CD4-positive, alpha-beta T cell treated with Interleukin-15 for 1 hour (primary cell): ENCODE measurements around the gene ALDH3B2.
"Not testable (repeated sequence)": the region's sequence is repeated elsewhere in the genome, so short reads cannot be mapped to it uniquely, and the experiment has no call there.

ENCODE experiments used
- DNase-seq: peaks from one replicate; pipeline ENCODE4 v3.0.0-alpha.2; 2020

The ALDH3B2 gene

DNA sequence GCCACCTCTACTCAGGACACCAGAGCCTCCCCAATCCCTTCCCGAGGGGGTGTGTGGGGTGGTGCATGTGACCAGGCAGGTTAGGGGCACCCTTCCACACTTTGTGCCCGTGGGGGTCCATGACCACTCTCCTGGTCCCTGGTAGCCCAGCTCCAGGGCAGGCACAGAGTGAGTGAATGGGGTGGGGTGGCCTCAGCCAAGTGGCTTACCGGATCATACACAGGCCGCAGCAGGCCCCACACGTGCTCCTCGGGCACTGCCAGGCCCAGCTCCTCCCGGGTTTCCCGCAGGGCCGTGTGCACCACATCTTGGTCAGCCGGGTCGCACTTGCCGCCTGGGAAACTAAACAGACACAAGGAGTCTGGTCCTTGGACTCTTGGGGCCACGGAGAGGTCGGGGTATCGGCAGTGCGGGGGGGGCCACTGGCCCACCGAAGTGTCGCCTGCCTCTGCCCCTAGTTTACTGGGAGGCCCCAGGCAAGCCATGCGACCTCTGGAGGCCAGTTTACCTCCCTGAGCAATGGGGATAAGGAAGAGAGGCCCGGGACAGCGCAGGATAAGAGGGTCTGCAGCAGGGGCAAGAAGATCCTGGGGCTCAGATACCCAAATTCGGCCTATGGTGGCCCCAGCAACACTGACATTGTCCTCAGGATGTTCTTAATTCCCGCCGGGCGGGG, 45.6 kb downstream of the ALDH3B2 start:
- DNase-seq: no peak

DNA sequence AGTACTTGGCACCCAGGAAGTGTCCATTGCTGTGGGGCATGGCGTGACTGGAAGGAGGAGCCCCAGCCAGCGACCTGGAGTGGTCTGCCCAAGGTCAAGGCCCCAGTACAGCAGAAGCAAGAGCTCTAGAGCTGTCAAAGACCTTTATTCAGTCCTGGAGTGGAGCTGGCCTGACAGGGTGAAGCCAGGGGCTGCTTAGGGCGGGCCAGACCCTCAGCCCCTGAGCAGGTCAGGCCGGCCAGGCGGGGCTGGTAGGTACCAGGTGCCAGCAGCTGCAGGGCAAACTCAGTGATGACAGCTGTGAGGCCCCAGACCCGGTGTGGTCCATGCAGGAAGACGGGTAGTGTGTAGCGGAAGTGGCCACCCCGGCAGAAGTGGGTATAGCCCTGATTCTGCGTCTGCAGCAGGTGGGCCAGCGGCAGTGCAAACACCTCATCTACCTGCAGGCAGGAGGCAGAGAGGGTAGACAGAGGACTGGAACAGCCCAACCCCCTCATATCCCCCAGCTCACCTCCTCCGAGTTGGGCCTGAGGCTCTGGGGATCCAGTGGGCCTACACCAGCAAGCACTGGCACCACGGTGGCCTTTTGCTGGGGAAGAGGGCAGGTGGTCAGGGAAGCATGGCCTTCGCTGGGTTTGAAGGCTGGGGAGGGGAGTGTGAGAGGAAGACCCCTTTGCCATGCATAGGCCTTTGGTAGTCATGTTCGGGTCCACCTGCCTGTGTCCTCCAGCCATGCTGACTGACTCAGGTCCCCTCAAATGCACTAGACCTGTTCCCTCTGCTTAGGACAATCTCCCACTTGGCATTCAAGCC, 46.4 kb downstream of the ALDH3B2 start:
- no peak for DNase-seq

DNA sequence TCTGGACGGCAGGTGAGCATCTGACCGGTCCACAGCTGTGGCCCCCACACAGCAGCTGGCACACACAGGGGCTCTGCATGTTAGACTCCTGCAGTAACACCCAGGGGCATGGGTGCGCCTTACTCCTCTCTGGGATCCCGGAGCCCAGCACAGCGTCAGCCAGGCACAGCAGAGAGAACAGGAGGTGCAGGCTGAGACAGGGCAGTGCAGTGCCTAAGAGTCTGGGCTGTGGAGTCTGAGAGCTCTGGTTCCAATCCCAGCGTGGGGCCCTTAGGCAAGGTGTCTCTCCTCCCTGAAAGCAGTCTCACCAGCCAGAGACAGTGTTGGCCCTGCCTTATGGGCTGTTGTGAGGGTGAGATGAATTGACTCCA, 47.0 kb downstream of the ALDH3B2 start:
- no peak for DNase-seq

DNA sequence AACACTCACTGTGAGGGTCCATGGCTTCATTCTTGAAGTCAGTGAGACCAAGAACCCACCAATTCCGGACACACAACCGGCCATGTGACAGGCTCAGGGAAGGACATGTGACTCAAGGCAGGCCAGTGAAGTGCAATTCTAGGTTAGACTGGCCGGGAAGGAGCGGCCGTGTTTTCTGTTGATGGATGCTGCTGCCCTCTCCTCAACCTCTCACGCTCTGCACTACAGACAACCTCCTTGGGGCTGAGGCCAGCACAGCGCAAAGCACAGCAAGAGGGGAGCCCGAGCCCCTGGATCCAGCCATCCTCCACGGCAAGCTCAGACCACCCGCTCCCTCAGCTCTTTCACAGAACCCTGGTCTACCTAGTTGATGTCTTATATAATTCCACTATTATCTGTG, 47.5 kb downstream of the ALDH3B2 start:
- no peak for DNase-seq

DNA sequence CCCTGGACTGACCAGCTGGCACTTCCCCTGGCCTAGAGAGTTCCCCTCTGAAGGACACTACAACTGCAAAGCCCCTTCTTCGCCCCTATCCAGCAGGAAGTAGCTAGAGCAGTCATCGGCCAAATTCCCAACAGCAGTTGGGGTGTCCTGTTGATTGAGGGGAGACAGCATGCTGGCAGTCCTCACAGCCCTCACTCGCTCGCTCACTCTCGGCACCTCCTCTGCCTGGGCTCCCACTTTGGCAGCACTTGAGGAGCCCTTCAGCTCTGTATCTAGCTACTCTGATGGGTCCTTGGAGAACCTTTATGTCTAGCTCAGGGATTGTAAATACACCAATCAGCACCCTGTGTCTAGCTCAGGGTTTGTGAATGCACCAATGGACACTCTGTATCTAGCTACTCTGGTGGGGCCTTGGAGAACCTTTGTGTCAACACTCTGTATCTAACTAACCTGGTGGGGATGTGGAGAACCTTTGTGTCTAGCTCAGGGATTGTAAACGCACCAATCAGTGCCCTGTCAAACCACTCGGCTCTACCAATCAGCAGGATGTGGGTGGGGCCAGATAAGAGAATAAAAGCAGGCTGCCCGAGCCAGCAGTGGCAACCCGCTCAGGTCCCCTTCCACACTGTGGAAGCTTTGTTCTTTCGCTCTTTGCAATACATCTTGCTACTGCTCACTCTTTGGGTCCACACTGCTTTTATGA, 48.1 kb downstream of the ALDH3B2 start:
- not testable (repeated sequence) for DNase-seq

DNA sequence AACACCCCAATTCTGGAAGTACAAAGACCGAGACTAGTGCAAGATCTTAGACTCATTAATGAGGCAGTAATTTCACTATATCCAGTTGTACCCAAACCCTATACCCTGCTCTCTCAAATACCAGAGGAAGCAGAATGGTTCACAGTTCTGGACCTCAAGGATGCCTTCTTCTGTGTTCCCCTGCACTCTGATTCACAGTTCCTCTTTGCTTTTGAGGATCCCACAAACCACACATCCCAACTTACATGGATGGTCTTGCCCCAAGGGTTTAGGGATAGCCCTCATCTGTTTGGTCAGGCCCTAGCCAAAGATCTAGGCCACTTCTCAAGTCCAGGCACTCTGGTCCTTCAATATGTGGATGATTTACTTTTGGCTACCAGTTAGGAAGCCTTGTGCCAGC, 50.6 kb downstream of the ALDH3B2 start:
- DNase-seq: not testable (repeated sequence)

DNA sequence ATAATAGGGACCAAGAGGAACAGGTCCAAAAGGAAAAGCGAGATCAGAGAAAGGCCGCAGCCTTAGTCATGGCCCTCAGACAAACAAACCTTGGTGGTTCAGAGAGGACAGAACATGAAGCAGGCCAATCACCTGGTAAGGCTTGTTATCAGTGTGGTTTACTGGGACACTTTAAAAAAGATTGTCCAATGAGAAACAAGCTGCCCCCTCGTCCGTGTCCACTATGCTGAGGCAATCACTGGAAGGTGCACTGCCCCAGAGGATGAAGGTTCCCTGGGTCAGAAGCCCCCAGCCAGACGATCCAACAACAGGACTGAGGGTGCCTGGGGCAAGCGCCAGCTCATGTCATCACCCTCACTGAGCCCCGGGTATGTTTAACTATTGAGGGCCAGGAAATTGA, 51.5 kb downstream of the ALDH3B2 start:
- not testable (repeated sequence) for DNase-seq

DNA sequence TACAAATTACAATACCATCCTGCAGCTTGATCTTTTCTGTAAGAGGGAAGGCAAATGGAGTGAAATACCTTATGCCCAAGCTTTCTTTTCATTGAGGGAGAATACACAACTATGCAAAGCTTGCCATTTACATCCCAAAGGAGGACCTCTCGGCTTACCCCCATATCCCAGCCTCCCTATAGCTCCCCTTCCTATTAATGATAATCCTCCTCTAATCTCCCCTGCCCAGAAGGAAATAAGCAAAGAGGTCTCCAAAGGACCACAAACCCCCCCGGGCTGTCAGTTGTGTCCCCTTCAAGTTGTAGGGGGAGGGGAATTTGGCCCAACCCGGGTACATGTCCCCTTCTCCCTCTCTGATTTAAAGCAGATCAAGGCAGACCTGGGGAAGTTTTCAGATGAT, 52.5 kb downstream of the ALDH3B2 start:
- not testable (repeated sequence) for DNase-seq

DNA sequence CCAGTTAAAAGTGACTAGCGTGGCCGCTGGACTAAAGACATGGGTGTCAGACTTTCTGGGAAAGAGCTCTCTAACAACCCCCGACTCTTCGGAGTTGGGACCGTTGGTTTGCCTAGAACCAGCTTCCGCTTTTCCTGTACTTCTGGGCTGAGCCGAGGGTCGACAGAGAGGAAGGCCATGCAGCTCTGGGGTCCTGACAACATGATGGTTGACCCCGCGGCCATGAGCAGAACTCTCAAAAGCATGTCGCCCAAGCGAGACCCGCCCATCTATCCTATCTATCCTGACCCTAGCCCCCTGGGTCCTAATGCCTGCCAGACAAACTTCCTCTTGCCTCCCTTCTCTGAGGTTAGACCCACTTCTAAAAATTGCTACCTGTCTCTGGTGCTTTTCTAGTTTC, 53.8 kb downstream of the ALDH3B2 start:
- DNase-seq: not testable (repeated sequence)

DNA sequence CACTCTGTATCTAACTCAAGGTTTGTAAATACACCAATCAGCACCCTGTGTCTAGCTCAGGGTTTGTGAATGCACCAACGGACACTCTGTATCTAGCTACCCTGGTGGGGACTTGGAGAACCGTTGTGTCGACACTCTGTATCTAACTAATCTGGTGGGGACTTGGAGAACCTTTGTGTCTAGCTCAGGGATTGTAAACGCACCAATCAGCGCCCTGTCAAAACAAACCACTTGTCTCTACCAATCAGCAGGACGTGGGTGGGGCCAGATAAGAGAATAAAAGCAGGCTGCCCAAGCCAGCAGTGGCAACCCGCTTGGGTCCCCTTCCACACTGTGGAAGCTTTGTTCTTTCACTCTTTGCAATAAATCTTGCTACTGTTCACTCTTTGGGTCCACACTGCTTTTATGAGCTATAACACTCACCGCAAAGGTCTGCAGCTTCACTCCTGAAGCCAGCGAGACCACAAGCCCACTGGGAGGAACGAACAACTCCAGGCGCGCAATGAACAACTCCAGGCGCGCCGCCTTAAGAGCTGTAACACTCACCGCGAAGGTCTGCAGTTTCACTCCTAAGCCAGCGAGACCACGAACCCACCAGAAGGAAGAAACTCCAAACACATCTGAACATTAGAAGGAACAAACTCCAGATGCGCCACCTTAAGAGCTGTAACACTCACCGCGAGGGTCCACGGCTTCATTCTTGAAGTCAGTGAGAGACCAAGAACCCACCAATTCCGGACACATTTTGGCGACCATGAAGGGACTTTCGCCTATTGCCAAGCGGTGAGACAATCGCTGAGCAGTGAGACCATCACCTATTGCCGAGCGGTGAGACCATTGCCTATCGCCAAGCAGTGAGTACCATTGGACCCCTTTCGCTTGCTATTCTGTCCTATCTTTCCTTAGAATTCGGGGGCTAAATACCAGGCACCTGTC, 54.5 kb downstream of the ALDH3B2 start:
- DNase-seq: not testable (repeated sequence)

DNA sequence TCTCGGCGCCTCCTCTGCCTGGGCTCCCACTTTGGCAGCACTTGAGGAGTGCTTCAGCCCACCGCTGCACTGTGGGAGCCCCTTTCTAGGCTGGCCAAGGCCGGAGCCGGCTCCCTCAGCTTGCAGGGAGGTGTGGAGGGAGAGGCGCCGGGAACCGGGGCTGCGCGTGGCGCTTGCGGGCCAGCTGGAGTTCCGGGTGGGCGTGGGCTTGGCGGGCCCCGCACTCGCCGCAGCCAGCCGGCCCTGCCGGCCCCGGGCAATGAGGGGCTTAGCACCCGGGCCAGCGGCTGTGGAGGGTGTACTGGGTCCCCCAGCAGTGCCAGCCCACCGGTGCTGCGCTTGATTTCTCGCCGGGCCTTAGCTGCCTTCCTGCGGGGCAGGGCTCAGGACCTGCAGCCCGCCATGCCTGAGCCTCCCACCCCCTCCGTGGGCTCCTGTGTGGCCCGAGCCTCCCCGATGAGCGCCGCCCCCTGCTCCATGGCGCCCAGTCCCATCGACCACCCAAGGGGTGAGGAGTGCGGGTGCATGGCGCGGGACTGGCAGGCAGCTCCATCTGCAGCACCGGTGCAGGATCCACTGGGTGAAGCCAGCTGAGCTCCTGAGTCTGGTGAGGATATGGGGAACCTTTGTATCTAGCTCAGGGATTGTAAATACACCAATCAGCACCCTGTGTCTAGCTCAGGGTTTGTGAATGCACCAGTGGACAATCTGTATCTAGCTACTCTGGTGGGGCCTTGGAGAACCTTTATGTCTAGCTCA, 55.3 kb downstream of the ALDH3B2 start:
- not testable (repeated sequence) for DNase-seq

DNA sequence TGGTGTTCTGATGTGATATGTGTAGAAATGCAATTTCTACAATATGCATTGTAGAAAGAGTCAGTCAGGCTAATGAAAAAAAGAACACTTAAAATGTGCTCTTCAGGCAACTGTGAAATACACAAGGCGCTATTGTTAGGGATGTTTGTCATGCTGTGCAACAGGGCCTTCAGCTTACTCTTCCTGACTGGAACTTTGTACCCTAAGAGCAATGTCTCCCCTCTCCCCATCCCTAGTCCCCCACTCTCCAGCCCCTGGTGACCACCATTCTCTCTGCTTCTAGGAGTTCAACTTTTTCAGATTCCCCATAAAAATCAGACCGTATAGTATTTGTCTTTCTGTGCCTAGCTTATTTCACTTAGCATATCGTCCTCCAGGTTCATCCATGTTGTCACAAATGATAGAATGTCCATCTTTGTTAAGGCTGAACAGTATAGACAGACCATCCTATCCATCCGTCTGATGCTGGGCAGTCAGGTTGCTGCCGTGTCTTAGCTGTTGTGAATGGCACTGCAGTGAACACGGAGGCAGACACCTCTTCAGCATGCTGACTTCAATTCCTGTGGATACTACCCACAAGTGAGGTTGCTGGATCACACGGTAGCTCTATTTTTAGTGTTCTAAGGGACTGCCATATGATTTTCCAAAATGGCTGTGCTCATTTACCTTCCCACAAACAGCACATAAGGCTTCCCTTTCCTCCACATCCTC, 57.0 kb downstream of the ALDH3B2 start:
- no peak for DNase-seq

DNA sequence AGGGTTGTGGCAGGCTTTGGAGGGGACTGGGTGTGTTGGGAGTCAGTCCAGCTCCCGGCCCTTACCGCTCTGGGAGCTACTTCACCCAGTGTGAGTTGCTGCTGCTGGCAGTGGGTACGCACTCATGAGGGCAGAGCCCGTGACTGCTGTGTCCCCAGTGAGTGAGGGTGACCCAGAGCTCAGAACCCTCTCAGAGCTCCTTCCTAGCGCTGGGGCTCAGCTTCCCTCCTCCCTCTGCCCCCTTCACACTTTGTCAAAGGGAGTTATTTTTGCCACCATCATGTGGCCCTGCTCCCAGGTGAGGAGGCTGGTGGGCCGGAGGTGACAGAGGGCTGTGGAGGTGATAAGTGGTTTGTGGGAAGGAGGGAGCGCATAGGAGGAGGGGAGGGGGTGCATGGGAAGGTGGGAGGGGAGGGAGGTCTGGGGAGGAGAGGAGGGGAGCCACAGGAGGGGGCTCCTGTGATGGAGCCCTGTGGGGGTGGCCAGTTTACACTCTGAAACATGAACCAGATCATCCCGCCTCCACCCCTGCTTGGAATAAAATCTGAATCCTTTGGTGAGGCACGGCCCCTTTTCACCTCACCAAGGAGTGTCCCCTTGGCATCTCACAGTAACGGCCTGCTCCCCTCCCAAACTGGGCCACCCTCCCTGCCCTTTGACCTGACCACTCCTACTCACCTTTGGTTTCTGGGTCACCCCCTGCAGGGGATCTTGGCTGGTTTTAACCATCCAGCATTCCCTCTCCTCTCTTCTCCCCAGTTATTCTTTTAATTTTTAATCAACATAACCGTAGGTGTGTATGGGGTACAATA, 57.8 kb downstream of the ALDH3B2 start:
- DNase-seq: no peak

DNA sequence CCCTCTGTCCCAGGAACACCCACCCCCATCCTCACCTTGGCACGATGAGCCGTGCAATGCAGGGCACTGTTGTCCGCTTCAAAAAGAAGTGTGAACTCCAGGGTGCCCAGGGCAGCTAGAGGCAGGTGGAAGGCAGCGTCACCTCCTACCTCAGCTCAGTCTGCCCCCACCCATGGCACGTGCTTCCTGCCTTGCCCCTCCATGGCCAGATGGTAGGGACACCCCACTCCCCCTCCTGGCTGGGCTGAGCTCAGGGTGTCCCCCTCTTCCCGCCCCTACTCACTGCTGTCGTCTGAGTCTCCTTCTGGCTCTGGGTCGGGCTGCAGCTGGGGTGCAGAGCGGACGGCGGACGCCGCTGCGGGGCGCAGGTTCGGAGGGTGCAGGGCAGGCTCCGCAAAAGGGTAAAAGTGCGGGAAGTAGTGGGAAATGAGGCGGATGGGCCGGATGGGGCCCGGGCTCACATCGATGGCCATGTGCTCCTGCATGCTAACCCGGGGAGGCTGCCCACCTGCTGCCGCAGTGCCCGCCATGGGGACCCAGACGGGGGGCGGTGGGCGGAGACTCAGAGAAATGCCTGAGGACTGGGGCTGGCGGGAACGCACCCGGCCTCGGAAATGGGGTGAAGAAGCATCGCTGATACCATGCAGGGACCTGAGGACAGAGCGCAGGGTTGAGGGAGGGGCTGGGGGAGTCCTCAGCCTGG, 58.5 kb downstream of the ALDH3B2 start:
- peak; percentile 36 for DNase-seq

DNA sequence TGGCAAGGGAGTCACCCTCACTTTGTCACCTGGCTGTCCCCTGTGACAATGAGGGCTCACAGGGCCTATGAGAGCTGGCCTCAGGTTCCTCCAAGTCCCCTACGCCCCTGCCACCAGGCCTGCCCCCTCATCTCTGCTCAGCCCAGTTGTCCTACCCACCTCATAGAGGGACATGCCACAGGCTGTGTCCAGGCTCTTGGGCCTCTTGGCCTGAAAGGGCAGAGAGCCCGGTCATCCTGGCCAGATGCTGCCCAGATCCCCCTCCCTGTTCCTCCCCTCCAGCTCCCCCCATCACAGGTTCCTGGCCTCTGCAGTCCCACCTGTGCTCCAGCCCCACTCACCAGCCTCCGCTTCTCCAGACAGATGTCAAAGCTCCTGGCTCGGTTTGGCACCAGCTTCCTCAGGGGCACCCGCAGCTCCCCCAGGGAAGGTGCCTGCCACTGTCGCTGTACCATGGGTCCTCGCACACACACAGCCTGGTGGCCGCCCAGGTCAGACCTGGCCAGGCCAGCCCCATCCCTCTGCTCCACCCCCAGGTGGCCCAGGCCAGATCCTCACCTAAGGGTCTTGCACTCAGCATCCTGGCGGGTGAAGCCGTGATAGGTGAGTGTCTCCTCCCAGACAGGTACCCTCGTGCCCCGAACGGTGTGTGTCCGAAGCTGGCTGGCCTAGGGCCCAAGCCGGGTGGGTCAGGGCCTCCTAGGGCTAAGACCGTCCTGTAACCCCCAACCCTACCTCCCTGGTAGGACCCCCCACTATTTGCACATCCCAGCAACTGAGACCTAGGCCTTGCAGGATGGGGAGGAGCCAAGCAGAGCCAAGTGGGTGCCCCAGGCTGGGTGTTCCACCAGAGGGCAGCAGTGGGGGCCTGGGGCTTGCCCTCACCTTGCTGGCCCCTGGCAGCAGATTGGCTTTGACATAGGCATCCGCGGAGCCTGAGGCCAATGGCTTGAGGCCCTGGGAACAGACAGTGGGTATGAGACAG, 59.4 kb downstream of the ALDH3B2 start:
- peak; percentile 57 for DNase-seq

DNA sequence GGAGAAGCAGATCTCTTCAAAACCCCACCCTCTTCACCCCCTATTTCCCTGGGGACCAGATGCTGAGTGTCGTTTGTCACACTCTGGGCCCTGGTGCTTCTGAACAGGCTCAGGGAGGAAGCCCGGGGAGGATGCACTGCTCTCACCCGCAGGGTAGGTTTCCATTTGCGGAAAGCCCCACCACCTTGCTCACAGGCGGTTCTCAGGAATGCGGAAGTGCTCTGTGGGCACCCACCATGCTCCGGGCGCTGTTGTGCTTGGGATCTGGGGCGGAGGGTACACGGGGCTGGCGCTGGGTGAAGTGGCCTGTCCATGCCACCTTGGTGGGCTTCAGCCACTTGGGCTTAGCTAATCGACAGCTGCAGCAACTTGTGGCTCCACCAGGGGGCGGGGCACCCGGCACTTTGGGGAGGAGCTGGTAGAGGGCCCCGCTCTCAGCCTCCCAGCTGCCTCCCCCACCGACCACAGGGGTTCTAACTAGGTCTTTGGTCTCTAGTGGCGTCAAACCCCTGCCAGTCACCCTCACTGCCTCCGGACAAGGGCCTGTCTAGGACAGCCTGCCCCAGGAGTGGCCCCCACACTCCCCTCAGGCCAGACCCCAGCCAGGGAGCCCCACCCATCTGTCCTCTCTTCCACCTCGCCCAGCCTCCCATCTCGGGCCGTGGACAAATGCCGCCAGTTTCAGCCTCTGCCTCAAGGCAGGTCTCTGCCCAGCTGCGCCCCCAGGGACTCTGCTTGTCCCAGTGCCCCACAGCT, 60.3 kb downstream of the ALDH3B2 start:
- DNase-seq: peak; percentile 93

DNA sequence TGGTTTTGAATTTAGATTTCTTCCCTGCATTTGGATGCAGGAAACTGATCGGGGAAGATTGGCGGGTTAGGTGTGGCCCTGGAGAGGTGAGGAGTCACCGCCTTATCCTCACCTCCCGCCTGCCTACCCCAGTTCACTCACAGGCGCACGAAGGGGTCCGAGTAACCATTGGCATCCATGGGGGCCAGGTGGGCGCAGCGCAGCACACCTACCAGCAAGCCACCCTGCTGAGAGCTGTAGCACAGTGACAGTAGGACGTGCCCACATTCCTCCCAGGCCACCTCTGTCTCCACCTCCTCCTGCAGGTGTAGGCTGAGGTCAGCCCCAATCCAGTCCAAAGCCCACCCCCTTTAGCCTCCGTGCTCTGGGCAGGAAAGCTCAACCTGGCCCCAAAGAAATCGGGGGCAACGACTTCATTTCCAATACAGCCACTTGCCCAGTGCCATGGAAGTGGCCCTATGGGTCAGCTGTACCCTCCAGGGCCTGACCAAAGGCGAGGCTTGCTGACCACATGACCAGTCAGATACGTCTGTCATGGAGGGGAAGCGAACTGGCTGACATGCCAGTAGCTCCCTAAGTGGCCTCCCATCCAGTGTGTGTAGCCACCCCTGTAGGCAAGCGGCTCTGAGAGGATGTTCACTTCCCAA, 61.0 kb downstream of the ALDH3B2 start:
- DNase-seq: no peak
